ENCODE results near the gene PLEKHA1.

DNA sequence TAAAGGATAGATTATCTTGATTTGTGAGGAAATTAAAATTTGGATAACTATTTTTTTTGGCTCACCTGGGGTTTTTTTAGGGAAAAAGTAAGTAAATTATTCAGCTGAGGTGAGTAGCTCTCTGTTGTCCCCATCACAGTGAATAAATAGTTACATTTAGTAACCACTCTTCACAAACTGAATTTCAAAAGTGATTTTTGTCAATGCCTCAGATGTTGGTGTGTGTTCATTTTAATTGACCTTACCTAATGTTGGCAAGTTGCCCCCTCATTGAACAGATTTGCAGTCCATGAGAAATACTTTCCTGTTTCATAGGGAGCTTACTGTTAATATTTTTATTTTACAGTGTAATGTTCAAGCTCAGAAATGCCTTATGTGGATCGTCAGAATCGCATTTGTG lies 18.3 kb downstream of the PLEKHA1 start:
- no peak for TF ChIP-seq POLR2A (IDR thresholded peaks at IDR 0.05; ENCODE audit: low read depth, low read length)
- TF ChIP-seq TAF1 (IDR thresholded peaks at IDR 0.05; ENCODE audit: borderline replicate concordance, low read depth, low read length), result no peak

Data from GM12892 (cell line).